IMR-90 (cell line): ENCODE measurements around the gene ASB13. TPM values are rescaled to one million over a fixed set of nuclear protein-coding genes. Genes with fewer than 3 reads are reported as not detected.

Experiments used
- ATAC-seq: fragments of 200-7000 bp; cut with Tn5 transposase; 2 replicates; pipeline ENCODE4 v1.9.1; 2020; ENCODE audit warnings: low read depth, mild to moderate bottlenecking, moderate library complexity
- BruUV-seq: library from RNA; stranded (reverse); fragments of 400-500 nt; replicated peaks from 2 replicates; lab custom pipeline; 2021; lab: Mats Ljungman, UMichigan
- CTCF ChIA-PET: fragments of 300-600 bp; formaldehyde crosslinking; extraction: SDS; loops from one replicate; lab custom pipeline; 2021; ENCODE audit warnings: antibody characterized with exemption; lab: Yijun Ruan, JAX
- POLR2A ChIA-PET: fragments of 300-600 bp; sonication (Branson Sonifier 250); formaldehyde crosslinking; loops from one replicate; lab custom pipeline; 2022; ENCODE audit warnings: antibody characterized with exemption; ENCODE audit not compliant: unreplicated experiment; lab: Charles Lee
- DNase-seq: peaks from one replicate; pipeline ENCODE4 v3.0.0; 2013
- H2AFZ ChIP-seq: replicated peaks from 2 replicates; pipeline ENCODE3; 2013; ENCODE audit warnings: low read length, mild to moderate bottlenecking; ENCODE audit not compliant: poor library complexity
- H2AK5ac ChIP-seq: 2 replicates; pipeline ENCODE4 v1.6.1; 2013; ENCODE audit warnings: low read depth, low read length, inconsistent platforms
- H2AK9ac ChIP-seq: replicated peaks from 2 replicates; pipeline ENCODE3; 2013; ENCODE audit warnings: mild to moderate bottlenecking, low read depth, low read length, moderate library complexity; ENCODE audit not compliant: poor library complexity
- H2BK120ac ChIP-seq: 2 replicates; pipeline ENCODE4 v1.6.1; 2013; ENCODE audit warnings: low read depth, low read length, inconsistent platforms
- H2BK15ac ChIP-seq: 3 replicates; pipeline ENCODE4 v1.6.1; 2013; ENCODE audit warnings: low read depth, low read length, inconsistent platforms
- H2BK20ac ChIP-seq: 2 replicates; pipeline ENCODE4 v1.6.1; 2013; ENCODE audit warnings: low read depth, mild to moderate bottlenecking, inconsistent platforms, low read length, moderate library complexity
- H2BK5ac ChIP-seq: 2 replicates; pipeline ENCODE4 v1.6.1; 2013; ENCODE audit warnings: mild to moderate bottlenecking, low read depth, low read length, inconsistent platforms; ENCODE audit not compliant: poor library complexity, severe bottlenecking
- H3K14ac ChIP-seq: replicated peaks from 2 replicates; pipeline ENCODE4 v1.6.1; 2013; ENCODE audit warnings: low read depth, low read length, inconsistent platforms
- H3K18ac ChIP-seq: 2 replicates; pipeline ENCODE4 v1.6.1; 2013; ENCODE audit warnings: low read depth, low read length, control low read depth
- H3K23ac ChIP-seq: 2 replicates; pipeline ENCODE4 v1.6.1; 2013; ENCODE audit warnings: low read depth, low read length, inconsistent platforms
- H3K27ac ChIP-seq: 2 replicates; pipeline ENCODE4 v1.5.1; 2013; ENCODE audit warnings: mild to moderate bottlenecking, control low read depth, low read length; ENCODE audit not compliant: insufficient read depth
- H3K27me3 ChIP-seq: 2 replicates; pipeline ENCODE4 v1.6.1; 2013; ENCODE audit warnings: low read length; ENCODE audit not compliant: control insufficient read depth, insufficient read depth
- H3K36me3 ChIP-seq: 2 replicates; pipeline ENCODE4 v1.6.1; 2013; ENCODE audit warnings: low read length, mixed read lengths; ENCODE audit not compliant: control insufficient read depth, insufficient read depth
- H3K4ac ChIP-seq: 2 replicates; pipeline ENCODE4 v1.6.1; 2013; ENCODE audit warnings: low read depth, low read length, inconsistent platforms
- H3K4me1 ChIP-seq: 2 replicates; pipeline ENCODE4 v1.6.1; 2013; ENCODE audit warnings: low read length, mixed read lengths; ENCODE audit not compliant: control insufficient read depth, insufficient read depth
- H3K4me2 ChIP-seq: 2 replicates; pipeline ENCODE4 v1.6.1; 2013; ENCODE audit warnings: low read depth, mild to moderate bottlenecking, control low read depth, low read length, moderate library complexity
- H3K4me3 ChIP-seq: 2 replicates; pipeline ENCODE4 v1.5.1; 2013; ENCODE audit warnings: low read depth, mild to moderate bottlenecking, control low read depth, low read length, moderate library complexity; ENCODE audit not compliant: insufficient read depth
- H3K56ac ChIP-seq: 2 replicates; pipeline ENCODE4 v1.6.1; 2013; ENCODE audit warnings: low read length, inconsistent platforms; ENCODE audit not compliant: insufficient read depth; ENCODE audit errors: extremely low read depth
- H3K79me1 ChIP-seq, 2 experiments: 2 replicates each; pipeline ENCODE4 v1.6.1; 2013; ENCODE audit warnings: low read length in 2 of 2, inconsistent platforms in 1 of 2, low read depth in 1 of 2
- H3K9ac ChIP-seq: 2 replicates; pipeline ENCODE4 v1.6.1; 2013; ENCODE audit warnings: low read depth, low read length, control low read depth
- H3K9me1 ChIP-seq: 2 replicates; pipeline ENCODE4 v1.6.1; 2013; ENCODE audit warnings: low read length, inconsistent platforms; ENCODE audit not compliant: insufficient read depth
- H3K9me3 ChIP-seq: 2 replicates; pipeline ENCODE4 v1.6.1; 2013; ENCODE audit warnings: low read length; ENCODE audit not compliant: control insufficient read depth, insufficient read depth
- H4K20me1 ChIP-seq: 2 replicates; pipeline ENCODE4 v1.6.1; 2013; ENCODE audit warnings: low read length, inconsistent platforms; ENCODE audit not compliant: insufficient read depth
- H4K5ac ChIP-seq: 2 replicates; pipeline ENCODE4 v1.6.1; 2013; ENCODE audit warnings: mild to moderate bottlenecking, low read depth, low read length, control low read depth
- H4K8ac ChIP-seq, 2 experiments: 2 replicates each; pipeline ENCODE4 v1.6.1; 2013; ENCODE audit warnings: low read depth in 2 of 2, low read length in 2 of 2, control low read depth in 1 of 2, inconsistent platforms in 1 of 2
- H4K91ac ChIP-seq: 2 replicates; pipeline ENCODE4 v1.6.1; 2013; ENCODE audit warnings: low read depth, low read length, inconsistent platforms; ENCODE audit not compliant: insufficient read depth
- ELK1 ChIP-seq: fragments of 150-350 bp; IDR thresholded peaks from 2 replicates; pipeline ENCODE4 v1.6.1; 2016; ENCODE audit warnings: low read depth, mild to moderate bottlenecking, low read length, moderate library complexity, borderline replicate concordance
- MAZ ChIP-seq: IDR thresholded peaks from 2 replicates; pipeline ENCODE4 v1.6.1; 2012; ENCODE audit warnings: low read depth, mild to moderate bottlenecking, low read length, improper control_type of control experiment, moderate library complexity, borderline replicate concordance
- NFE2L2 ChIP-seq: fragments of 150-350 bp; IDR thresholded peaks from 2 replicates; pipeline ENCODE4 v1.6.1; 2016; ENCODE audit warnings: low read depth, mild to moderate bottlenecking, low read length
- RAD21 ChIP-seq: IDR thresholded peaks from 2 replicates; pipeline ENCODE4 v1.6.1; 2012; ENCODE audit warnings: low read length, improper control_type of control experiment
- RCOR1 ChIP-seq: IDR thresholded peaks from 2 replicates; pipeline ENCODE4 v1.6.1; 2012; ENCODE audit warnings: mild to moderate bottlenecking, low read length, improper control_type of control experiment; ENCODE audit not compliant: insufficient replicate concordance
- SMC3 ChIP-seq: fragments of 150-350 bp; IDR thresholded peaks from 2 replicates; pipeline ENCODE4 v1.6.1; 2016; ENCODE audit warnings: low read depth, mild to moderate bottlenecking, antibody characterized with exemption, low read length, moderate library complexity
- WGBS, 2 experiments: methylation state at CpG; one replicate each; pipeline versions ENCODE4 v1.1.5 to v1.1.7; 2013; ENCODE audit warnings: missing lambda C conversion rate in 2 of 2; ENCODE audit not compliant: insufficient read length in 1 of 2; ENCODE audit errors: extremely low coverage in 2 of 2; 5-methylcytosine and 5-hydroxymethylcytosine counted together
- dilution Hi-C: fragments of 300-500 bp; cut with HindIII; formaldehyde crosslinking; loops from one replicate; pipeline ENCODE4 v1.14.3; 2018; ENCODE audit warnings: low sequenced_read_pairs; ENCODE audit not compliant: unreplicated experiment
- in situ Hi-C: fragments of 300-500 bp; cut with MboI; formaldehyde crosslinking; loops from 3 replicates; pipeline ENCODE4 v1.14.3; 2019; ENCODE audit warnings: low sequenced_read_pairs, inconsistent platforms, mixed read lengths
- intact Hi-C: fragments of 100-400 bp; cut with micrococcal nuclease; formaldehyde crosslinking; loops from 2 replicates; pipeline ENCODE4 v1.10.0; 2022
- polyA plus RNA-seq, 3 experiments: library from polyadenylated mRNA; depleted of rRNA; stranded (reverse); fragments of >200 nt; gene quantifications; 2 replicates each; pipeline ENCODE4 v1.2.3, GENCODE V29; 2012; ENCODE audit warnings: low replicate concordance in 1 of 3
- total RNA-seq: library from RNA; depleted of rRNA; stranded (reverse); fragments of >200 nt; gene quantifications from 2 replicates; pipeline ENCODE4 v1.2.3, GENCODE V29; 2012

The ASB13 gene
- total and polyA plus RNA-seq, 2 of the 4 experiments (the other 2 are of a cell fraction) = 4.6 to 6.3 TPM

- Histone ChIP-seq H2BK120ac (no peak overlapping the region), H3K27ac (no peak overlapping the region), H3K79me1 (peaks cover 4 to 27% of the 10 kb centered on the region in 2 experiments), H2AFZ (no peak overlapping the region), H3K27me3 (0 out of 2 replicates have a peak, but pooled peaks cover 2% of the 10 kb centered on the region), H4K91ac (no peak overlapping the region), H3K18ac (no peak overlapping the region), H3K56ac (no peak overlapping the region), H3K14ac (no peak overlapping the region), H3K4me1 (peaks cover 8% of the 10 kb centered on the region), H3K9me1 (peaks cover 19% of the 10 kb centered on the region), H3K4ac (no peak overlapping the region), H4K20me1 (peaks cover 4% of the 10 kb centered on the region; the same call in 1 of the 2 replicates), H4K5ac (no peak overlapping the region), H2AK9ac (no peak overlapping the region), H2BK5ac (no peak overlapping the region), H3K4me3 (no peak overlapping the region), H3K9ac (no peak overlapping the region), H2BK15ac (no peak overlapping the region), H3K4me2 (no peak overlapping the region), H2AK5ac (no peak overlapping the region), H4K8ac (no peak overlapping the region), H3K23ac (no peak overlapping the region), H3K36me3 (no peaks in the 10 kb centered on the region), H2BK20ac (no peak overlapping the region), H3K9me3 (no peaks in the 10 kb centered on the region)
- no TSS peak for BruUV-seq
- dilution Hi-C loops (no loop called here), intact Hi-C loops (no loop called here), in situ Hi-C loops (no loop called here)
- TF ChIP-seq ELK1 (no peak), MAZ (no peak), NFE2L2 (no peak), RAD21 (no peak), SMC3 (no peak), RCOR1 (no peak)
- ChIA-PET CTCF (no interaction called here), POLR2A (interaction anchor here (0.6 kb wide), 1 partner anchor 20 kb away, joined by 6 read pairs; no protein-coding TSS in a partner anchor)
- no peak for DNase-seq
- WGBS, 2 experiments = 43% methylated on average over 2 of the region's 12 CpGs; no CpG with 5 or more reads in 1 of the 2 experiments
- ATAC-seq = no peak
Measured at GRCh38 chr10:5663692-5664427, 2.5 kb downstream of the ASB13 start.
